HG03432 (cell line): ENCODE measurements around the gene ARMH4.
"Not testable (repeated sequence)": the region's sequence is repeated elsewhere in the genome, so short reads cannot be mapped to it uniquely, and the experiment has no call there.

Experiments
- ATAC-seq: cut with Tn5 transposase; IDR thresholded peaks from one replicate; pipeline ENCODE4 v1.9.1; 2021; ENCODE audit warnings: mild to moderate bottlenecking, moderate library complexity; ENCODE audit not compliant: unreplicated experiment

The ARMH4 gene

DNA sequence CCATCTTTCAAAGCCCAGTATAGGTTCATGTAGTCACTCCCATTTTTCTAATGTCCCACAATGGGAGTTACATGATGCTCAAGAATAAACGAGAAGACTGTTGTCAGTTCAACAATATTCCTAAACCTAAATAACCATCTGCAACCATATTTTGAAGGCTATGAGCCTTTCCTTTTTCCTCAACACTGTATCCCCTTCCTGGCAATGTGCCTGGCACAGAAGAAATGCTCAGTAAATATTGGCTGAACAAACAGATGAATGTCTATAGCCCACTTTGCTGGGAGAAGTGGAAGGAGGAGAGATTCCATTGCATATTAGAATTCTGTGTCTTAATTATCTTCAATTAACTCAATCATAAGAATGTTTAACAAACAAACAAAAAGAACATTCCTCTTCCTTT lies 6.1 kb downstream of the ARMH4 start:
- no peak for ATAC-seq

DNA sequence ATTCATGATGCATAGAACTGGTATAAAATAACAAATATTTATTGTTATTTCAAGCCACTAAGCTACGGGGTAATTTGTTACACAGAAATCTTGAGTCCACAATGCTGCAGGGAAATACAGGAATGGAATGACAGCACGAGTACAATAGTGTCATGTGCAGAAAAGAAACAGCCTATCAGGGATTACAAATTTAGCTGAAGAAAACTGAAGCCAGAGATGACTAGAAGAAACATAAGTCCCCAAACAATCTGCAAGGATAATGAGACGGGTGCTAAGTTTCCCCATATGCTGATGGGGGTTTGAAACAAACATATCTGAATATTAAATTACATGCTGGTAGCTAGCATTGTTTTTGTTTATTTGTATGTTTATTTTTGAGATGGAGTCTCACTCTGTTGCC lies 8.9 kb downstream of the ARMH4 start:
- ATAC-seq: no peak

DNA sequence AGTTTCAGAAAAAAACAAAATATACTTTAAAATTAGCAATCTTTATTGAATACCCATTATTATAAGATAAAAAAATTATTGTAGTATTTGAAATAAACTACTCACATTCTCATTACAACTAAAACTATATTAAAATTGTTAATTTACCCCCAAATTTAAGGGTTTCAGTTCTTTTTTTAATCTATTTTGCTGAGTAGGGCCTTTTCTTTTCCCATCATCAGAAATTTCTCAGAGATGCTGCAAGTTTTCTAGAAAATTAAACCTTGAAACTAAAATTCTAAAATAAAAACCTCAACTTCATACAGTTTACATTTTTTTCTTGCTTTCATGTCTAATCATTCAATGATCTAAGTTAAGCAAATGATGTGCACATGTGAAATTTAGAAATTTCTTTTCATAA lies 10.1 kb downstream of the ARMH4 start:
- no peak for ATAC-seq

DNA sequence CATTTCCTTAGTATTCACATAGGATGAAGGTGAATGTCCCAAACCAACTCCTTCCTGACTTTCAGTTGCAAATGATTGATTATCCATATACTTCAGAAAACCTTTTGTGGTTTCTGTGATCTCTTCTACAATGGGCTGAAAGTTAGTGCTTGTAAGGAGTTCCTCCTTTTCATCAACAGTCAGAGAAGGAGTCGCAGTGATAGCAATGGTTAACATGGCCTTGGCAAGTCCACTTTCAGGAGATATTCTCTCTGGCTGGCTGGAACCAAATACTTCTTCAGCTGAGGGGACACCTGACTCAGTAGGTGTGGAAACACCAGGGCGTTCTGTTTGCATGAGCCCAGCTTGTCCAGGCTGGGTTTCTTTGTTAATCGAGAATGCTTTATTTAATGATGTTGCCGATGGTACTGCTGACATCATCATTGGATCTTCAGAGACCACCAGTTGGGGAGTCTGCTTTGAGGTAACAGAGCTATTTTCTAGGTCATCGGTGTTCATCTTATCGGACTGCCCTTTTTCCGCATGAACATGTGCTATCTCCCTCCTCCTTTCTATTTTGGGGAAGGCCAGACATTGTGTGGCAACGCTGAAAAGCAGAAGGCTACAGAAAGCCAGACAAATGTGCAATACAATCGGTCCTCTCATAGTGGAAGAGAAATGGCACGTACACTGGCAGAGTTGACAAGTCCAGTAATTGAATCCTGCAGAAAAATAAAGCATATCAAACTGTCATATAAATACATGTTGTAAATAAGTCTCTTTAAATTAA lies 13.1 kb downstream of the ARMH4 start:
- no peak for ATAC-seq

DNA sequence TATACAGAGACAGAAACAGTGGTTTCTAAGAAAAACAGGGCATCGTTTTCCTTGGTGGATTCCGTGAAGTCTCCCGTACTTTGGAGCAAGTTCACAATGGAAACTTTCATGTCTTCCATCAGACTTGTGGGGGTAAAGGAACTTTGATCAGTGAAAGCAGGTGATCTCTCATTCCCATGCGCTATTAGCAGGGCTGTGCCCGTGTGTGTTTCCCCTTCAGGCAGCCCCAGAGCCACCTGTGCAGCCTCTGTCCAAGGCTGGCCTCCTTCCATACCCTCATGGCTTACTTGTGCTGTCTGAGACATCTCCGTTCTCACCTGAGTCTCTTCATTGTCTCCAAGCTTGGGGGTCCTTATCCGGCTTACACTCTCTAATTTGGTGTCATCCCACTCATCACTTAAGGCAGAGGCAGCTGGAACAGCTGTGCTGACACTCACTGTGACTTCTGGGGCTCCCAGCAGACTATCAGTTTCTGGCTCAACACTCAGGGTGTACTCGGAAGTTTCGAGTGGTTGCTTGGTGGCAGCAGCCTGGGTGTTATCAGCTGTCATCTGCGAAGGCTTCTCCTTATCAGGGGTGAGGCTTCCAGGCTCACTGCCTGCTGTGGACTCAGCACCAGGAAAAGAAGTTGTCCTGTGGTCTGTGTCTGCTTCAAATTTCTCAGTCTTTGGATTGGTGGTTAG lies 13.8 kb downstream of the ARMH4 start:
- peak; percentile 66 for ATAC-seq

DNA sequence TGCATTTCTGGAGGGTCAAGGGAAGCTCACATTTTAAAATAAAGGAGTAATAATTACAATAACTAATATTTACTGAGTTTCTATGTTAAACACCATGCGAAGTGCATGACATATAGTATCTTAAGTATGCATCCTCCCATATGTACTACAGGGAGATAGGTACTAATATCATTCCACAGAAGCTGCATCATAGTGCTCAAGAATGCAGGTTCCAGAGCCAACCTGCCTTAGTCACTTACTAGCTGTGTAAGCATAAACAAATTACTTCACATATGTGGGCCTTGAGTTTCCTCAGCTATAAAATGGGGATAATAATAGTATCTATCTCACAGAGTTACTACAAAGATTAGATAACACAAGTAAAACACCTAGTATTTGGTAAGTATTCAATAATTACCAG lies 18.3 kb downstream of the ARMH4 start:
- ATAC-seq: no peak

DNA sequence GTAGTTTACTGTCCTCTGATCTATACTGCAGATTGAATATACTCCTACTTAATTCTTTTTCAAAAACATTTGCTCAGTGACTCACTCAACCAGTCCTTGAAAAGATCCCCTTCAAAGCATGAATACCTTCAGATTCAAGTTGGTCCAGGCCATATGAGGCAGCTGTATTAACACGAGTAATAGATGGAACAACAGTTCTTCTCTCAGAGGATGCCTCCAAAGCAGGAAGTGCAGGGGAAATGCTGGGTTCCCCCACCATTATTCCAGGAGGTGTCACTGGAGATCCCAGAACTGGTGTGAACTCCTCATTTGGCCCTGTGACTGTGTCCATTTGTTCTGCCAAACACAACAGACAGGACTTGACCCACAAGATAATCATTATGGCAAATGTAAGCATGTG lies 20.6 kb downstream of the ARMH4 start:
- ATAC-seq: no peak

DNA sequence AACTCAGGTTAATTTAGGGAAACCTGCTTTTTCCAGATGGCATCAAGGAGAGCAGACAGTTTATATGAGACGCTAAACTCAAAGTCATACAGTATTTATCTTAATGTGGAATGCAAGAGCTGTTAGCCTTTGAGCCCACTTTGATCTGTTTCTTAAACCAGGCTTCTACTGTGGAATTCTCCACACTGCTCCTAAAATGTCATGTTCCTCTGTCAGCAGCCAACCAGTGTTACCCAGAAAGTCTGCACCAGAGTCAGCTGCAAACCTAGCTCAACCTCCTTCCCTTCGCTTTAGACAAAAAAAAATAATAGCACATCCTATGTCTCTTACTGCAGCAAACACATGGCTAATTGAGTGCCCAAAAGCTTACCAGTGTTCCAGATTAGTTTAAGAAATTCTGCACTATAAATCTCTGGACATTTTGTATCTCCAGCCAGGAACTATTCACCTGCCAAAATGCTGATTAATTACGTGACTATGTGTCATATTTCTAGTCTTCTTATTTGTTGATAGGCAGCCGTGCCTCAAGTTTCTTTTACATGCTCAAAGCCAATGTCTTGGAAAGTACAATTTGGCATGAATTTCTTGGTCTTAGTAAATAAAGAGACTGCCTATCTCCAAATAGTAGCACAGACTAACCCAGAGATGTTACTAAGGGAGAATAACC lies 21.8 kb downstream of the ARMH4 start:
- ATAC-seq: no peak

DNA sequence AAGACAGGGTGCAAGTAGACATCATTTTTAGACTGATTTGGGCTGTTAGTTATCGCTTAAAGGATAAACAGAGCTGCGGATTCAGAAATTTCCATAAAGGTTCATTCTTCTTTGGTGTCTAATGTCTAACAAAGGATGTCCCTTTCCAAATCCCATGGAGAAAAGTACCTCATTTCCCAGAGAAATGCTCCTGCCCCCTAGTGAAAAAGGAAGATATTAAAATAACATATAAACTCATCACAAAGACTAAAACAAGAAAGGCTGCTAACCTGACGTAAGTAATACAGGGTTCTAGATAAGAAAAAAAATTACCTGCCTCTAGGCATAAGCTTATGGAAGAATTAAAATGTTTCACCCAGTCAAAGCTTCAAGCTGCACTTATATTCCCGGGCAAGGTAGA lies 22.8 kb downstream of the ARMH4 start:
- no peak for ATAC-seq

DNA sequence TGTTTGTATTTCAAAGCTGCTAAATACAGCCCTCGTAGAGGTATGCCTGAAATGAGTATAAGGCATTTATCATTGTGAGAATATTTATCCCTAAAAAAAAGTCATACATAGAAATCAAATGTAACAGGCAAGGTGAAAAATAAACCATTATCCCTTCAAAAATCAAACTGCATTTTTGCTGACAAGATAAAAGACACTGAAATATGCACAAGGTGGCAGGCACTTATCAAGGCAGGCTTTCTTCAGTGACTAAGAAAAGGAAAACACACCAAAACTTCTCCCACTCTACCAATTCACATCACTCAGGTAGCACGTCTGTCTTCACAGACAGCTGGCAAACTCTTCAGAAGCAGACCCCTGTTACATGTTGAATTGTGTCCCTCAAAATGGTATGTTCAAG lies 23.6 kb downstream of the ARMH4 start:
- no peak for ATAC-seq

DNA sequence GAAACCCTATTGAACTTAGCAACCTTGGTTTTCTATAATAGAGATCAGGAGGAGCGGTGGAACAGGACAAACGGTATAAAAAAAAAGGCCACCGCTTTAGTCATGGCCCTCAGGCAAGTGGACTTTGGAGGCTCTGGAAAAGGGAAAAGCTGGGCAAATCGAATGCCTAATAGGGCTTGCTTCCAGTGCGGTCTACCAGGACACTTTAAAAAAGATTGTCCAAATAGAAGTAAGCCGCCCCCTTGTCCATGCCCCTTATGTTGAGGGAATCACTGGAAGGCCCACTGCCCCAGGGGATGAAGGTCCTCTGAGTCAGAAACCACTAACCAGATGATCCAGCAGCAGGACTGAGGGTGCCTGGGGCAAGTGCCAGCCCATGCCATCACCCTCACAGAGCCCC lies 29.5 kb downstream of the ARMH4 start:
- ATAC-seq: not testable (repeated sequence)

DNA sequence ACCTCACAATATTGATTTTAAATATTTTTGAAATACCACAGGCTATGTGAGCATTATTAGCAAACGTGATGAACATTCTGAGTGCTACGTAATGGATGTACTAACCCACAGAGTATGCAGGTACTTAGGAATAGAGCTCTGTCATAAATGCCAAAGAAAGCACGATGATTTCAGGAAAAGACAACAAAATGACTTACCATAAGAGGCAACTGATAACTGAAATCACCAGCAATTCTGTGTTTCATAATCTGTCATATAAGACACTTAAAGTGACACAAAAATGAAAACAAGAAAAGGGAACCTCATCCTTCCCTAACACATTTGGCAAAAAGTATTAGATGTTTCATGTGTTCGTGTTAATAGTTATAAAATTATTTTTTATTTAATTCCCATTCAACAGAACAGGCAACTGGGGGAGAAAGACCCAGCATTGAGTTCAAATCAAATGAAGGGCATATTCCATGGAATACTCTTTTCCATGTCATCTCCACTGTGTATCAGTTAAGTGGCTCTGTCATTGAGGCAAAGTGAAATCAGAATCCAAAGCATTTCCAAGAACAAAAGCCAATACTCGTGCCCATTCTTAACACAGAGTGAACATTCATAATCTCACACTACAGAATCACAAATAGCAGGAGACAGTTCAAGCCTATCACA lies 30.4 kb downstream of the ARMH4 start:
- ATAC-seq: no peak

DNA sequence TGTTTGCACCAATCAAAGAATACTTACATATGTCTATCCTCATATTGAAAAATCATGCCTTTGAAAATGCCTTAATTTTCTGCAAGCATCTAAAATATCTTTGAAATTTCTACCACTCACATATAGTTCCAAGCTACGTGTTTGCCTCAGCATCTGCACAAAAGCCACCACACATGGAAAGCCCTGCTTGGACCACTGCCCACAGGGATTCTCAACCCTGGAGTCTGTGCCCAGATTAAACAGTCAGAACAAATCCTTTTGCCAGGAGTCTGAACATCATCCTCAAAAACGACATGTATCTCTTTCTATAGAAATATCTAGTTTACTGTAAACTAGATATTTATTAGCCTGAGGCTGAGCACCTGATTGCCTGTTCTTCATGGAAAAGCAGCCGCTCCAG lies 32.6 kb downstream of the ARMH4 start:
- ATAC-seq: no peak

DNA sequence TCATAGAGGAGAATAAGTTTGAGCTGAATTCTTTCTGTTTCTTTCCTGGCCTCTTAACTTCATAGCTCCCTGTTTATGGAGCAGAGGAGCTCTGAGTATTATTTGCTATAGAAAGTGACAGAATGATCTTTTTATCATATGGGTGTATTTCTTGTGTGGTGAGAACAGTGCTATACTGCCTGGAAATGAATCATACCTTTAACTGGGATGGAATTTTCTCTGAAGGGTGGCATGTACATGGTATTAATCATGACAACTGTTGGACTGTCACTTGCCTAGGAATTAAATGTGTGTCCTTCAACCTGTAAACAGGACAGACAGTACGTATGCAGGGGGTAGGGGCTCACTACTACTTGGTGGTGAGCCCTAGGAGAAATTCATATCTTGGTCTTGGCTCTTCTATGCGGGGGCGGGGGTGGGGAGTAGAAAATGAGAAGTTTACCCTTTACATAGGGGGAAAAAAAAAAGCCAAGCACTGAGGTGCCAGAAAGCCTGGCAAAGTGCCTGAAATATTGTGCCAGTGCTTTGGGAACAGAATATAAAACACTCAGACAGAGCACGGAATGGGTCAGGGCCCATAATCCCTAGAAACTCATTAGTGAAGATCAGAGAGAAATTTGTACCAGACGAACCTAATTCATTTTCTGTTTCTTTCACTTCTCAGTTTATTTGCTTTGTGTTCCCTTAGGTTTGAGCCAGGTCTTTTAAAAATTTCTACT lies 33.8 kb downstream of the ARMH4 start:
- no peak for ATAC-seq

DNA sequence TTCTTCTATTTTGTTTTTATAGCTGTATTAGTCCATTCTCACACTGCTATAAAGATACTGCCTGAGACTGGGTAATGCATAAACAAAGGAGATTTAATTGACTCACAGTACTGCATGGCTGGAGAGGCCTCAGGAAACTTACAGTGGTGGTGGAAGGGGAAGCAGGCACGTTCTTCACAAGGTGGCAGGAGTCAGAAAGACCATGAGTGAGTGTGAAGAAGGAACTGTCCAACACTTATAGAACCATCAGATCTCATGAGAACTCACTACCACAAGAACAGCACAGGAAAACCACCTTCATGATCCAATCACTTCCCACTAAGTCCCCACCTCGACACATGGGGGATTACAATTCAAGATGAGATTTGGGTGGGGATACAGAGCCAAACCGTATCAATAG lies 42.3 kb downstream of the ARMH4 start:
- no peak for ATAC-seq

DNA sequence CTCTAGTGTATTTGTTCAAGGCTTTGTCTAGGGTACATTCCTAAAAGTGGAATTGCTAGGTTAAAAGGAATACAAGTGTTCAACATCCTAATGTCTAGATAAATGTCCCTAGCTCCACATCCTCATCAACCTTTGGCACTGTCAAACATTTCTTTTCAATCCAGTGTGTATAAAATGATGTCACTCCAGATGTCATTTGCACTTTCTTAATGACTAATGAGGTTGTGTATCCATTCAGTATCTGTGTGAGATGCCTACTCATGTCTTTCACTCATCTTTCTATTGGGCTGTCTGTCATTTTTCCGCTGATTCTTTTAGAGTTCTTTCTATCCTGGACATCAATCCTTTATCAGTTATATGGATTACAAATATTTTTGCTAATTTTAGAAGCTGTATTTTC lies 43.3 kb downstream of the ARMH4 start:
- no peak for ATAC-seq

DNA sequence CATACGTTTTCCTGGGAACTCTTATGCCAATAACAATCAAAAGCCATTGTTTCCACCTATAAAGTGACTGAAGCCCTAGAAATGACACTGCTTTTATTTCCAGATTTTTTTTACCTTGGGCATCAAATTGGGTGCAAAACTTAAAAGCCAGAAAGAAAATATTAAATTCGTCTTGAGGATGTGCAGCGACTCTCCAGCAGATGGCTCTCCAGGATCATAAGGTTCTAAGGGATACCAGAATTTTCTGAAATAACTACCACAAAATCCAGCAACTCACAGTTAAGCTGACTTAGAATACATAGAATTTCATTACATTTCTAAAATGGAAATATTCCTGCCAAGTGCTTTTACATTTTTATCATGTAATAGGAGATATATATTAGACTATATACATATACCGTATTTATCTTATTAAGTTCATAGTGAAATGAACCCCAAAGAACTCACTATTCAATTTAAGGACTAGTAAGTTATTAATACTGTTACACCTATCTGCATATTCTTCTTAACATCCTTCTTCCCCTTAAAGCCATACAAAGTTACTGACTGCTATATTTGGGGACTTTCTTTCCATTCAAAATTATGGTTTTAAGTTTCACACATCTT lies 44.0 kb downstream of the ARMH4 start:
- ATAC-seq: no peak

DNA sequence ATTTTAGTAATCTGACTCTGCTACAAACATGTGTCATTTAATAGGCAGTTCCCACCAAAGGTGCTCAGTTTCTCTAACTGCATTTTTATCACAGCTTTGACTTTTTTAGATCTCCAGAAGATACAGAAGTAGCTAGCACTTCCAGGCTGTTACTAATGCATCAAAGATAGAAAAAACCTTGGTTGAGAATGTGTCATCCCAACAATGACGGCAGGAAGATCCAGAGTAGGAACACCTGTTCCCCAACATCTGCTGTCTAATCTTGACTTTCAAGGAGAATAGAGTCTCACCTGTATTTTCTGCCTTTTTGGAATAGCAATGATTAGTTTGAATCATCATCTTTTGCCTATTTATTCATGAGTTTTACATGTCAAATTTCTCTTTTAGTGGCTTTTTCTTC lies 45.0 kb downstream of the ARMH4 start:
- no peak for ATAC-seq

DNA sequence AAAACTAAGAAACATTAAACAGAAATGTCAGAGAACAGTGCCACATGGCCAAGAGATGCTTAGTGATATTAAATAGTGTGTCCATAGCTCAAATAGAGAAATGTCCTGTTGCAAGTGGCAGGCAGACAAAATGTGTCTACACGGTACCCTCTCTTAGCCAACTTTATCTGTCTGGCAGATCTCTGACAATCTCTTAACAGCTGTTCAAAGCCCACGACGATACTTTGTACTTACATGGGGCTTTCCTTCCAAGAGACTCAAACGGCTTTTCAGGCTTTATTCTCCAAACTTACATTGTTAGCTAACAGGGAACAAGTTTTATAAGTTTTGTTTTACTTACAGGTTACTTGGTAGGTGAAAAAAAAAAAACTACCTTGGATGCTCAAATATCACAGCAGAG lies 45.6 kb downstream of the ARMH4 start:
- ATAC-seq: no peak

DNA sequence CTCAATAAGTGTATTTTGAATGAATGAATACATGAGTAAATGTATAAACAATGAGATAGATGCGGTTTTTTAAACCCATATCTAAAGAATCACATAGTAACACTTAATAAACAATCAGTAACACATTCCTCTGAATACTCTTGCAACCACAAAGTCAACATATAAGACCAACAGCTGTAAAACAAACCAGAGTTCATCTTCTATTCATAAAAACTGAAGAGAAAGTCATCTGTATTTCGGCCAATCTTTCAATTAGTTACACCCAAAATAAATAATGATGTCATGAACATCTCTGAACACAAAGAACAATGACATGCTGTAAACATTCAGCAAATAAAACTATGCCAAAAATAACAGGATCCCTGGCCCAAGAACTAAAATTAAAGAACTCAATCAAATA lies 47.2 kb downstream of the ARMH4 start:
- ATAC-seq: no peak
